ENCODE measurements around the gene RHOF.

The RHOF gene

GRCh38 chr12:121793440-121793837, at the start of gene RHOF:
TSS of gene RHOF (minus strand) at chr12:121793688. CDS start at chr12:121793633, 55 bp downstream.
- DNase-seq, result no peak

DNA sequence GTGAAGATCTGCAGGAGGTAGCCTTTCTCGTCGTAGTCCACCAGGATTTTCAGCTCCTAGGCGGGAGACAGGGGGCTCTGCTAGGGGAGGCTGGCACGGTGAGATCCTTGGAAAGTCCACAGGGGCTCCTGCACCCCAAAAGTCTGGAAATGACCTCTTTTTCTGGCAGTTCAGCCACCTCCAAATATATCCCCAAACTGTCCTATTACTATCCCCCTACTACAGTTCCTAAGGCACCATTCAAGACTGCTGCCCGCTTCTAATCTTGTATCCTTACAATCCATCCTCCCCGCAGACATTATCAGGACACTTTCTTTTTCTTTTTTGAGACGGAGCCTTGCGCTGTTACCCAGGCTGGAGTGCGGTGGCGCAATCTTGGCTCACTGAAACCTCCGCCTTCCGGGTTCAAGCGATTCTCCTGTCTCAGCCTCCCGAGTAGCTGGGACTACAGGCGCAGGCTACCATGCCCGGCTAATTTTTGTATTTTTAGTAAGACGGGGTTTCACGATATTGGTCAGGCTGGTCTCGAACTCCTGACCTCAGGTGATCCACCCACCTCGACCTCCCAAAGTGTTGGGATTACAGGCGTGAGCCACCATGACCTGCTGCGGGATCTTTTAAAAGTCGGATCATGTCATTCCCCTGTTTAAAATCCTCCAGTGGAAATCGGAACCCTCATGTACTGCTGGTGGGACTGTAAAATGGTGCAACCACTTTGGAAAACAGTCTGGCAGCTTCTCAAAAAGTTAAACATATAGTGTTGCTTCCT, 46.7 kb upstream of the RHOF start:
- no peak for DNase-seq

DNA sequence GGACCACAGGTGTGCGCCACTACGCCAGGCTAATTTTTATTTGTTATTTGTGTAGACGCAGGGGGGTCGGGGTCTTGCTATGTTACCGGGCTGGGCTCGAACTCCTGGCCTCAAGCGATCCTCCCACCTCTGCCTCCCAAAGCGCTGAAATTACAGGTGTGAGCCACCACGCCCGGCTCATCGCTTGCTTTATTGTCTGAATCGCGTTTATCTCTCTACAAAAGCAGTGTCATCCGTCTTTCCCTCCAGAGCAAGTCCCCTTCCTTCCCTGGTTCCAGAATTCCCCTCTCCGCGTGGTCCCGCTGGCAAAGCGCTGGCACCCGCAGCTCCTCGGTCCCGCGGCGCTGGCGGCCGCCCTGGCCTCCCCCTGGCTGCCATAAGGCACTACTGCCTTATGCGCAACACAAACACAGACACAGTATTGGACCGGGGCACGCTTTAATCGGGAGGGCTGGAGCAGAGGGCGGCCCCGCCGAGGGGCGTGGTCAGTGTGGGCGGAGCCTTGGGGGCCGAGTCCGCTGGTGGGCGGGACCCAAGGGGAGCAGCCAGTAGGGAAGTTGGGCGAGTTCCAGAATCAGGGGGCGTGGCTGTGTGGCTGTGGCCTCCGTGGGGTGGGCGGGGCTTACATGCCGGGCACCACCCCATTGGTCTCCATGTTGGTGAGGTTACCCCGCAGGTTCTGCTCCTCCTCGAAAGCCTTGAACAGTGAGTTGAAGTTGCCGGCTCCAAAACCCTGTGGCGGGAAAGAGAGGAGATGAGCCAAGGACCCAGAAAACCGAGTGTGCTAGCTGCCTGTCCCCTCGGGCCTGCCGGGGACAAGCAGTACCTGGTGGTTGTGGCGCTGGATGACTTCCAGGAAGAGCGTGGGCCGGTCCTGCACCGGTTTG, 45.9 kb upstream of the RHOF start:
- peak; percentile 89 for DNase-seq

DNA sequence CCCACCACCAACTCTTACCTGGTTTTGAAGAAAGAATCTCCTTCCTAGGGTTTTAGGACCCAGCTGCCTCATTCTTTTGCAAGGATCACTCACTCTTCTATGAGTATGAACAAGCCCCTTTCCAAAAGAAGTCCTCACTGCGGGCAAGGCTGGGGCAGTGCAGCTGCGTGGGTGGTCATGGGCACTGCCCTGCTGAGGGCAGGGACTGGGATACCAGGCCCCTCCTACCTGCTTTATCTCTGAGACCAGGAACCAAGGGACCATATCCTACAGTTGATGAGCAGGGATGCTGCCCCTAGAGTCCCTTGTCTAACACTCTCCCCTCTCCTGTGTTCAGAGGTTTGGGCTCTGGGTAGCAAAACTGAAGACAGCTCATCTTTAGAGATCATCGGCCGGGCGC, 44.6 kb upstream of the RHOF start:
- no peak for DNase-seq

GRCh38 chr12:121837680-121838079, 44.2 kb upstream of the RHOF start:
- DNase-seq, result no peak

DNA sequence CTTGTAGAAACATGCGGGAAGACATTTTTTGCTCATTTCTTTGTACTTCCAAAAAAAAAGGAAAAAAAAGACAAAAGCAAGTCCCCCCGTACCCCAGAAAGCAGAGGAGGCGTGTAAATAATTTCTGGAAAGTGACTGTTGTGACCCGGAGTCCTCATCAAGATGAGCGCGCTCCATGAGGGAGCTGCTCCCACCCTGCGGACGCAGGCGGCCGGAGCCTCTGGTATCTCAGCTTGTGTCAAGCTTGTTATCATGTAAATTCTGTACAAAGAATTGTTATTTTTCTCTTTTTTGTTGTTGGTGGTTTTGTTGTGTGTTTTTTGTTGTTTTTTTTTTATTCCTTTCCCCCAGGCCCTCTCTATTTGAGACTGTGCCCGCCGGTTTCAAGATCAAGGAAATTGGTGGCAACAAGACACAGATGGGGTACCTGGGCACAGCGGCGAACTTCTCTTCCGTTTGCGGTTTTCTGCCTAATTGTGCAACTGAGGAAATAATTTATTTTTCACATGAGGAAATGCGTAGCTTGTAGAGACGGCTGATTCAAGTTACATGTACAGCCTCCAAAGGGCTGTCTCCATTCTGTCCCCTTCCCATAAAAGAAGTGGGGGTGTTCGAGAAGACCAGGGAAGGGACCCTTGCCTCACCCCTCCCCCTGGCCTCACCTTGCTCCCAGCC, 38.2 kb upstream of the RHOF start:
- no peak for DNase-seq

DNA sequence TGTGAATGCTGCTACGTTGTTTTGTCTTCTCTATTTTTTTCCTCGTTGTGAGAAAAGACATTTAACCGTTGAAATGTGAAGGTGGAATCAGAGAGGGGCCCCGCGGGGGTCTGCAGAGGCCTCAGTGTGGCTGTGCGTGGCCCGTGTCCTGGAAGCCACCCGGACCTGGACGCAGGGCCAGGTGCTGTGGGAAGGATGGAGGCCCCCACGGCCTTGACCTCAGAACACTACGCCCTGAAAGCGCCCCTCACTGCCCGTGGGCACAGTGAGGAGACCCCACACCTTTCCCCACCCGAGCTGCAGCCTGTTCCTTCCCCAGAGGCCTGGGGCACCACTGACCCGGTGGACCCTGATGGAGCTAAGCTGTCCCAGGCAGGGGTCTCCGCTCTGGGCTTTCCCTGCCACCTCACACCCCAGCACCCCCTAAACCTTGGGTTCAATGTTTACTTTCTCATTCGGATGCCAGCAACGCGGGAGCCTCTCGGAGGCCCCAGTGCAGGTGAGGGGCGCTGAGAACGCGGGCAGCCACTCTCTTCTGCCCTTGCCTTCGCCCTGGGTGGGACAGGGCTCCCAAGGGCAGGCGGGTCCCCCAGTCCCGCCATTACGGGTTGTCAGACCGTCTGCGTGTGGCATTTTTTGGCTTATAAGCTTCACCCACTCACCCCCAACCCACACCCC, 37.2 kb upstream of the RHOF start:
- DNase-seq, result no peak

- no peak for DNase-seq
Observed at GRCh38 chr12:121830134-121830533, 36.6 kb upstream of the RHOF start.

- no peak for DNase-seq
Observed at GRCh38 chr12:121829250-121829918, 35.9 kb upstream of the RHOF start.

DNA sequence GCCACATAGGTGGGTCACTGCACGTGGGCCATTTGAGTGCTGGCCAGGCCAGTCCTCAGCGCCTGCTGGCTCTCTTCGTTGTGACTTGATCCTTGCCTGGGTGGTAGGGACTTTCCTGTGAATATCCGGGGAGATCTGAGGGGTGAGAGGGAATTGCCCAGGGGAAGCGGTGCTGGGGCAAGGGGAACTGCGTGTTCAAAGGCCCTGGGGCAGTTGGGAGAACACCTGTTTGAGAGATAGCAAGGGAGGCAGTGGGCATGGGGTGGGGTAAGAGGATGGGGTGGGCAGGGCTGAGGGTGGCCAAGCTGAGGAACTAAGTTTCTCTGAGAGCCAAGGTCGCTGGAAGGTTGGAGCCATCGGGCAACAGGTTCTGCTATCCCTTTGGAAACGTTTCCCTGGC, 35.3 kb upstream of the RHOF start:
- DNase-seq, result no peak

DNA sequence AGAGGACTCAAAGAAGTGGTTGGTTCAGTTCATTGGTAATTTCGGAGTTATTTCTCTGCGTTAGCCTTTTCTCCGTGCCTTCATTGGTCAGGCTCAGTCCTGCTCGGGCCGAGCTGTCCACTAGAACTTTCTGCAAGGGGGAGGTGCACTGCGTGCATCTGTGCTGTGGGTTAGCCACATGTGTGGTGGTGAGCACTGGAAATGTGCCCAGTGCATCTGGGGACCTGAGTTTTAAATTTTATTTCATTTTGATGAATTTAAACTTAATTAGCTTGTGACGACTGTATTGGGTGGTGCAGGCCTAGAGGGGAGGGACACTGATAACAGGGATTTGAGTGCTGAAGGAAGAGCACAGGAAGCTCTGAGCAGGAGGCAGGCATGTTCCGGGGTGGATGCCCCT, 34.8 kb upstream of the RHOF start:
- DNase-seq, result no peak

- no peak for DNase-seq
Observed at GRCh38 chr12:121827351-121828099, 34.0 kb upstream of the RHOF start.

DNA sequence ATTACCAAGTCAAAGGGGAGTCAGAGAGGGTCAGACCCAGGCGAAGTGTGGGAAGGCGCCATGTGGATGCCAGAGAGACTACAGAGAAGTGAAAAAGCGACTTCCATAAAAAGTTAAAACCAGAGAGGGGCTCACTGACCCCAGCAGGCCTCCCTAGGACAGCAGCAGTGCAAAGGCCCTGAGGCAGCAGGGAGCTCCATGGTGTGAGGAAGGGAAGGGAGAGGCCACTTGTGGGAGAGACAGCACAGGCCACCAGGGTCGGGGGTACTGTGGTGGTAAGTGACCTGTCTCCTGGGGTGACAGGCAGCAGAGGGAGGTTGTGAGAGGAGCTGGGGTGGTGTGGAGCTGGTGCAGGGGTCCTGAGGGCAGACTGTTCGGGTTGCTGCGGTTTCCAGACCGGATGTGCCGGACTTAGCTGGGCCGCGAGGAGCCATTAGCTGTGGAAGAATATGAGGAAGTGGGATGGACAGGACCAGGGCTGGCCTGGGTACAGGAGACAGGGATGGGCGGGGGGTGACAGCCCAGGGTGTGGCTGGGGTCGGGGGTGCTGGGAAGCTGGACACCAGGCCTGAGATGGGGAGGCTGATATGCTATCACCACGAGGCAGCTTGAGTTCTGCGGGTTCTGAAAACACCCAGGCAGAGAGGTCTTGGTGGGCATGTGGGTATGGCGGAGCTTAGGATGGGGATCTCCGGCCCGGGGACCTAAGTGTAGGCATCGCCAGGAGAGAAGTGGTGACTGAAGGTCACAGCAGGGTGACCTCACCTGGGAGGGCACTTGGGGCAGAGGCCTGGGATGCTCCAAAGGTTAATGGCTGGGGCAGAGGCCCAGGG, 33.0 kb upstream of the RHOF start:
- no peak for DNase-seq

DNA sequence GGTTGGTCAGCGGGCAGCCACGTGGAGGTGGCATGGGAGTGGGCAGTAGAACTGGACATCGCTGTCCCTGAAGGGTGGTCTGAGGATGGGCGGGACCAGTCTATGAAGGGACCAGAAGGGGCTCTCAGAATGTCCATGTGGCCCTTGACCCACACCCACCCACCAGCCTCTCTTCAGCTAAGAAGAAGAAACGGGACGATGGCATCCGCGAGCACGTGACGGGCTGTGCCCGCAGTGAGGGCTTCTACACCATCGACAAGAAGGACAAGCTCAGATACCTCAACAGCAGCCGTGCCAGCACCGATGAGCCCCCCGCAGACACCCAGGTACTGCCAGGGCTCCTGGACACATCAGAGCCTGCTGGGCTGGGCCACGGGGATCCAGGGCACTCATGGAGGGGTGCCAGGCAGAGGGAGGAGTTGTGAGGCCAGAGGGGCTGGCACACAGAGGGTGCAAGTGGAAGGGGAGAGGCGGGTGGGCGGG, 31.6 kb upstream of the RHOF start:
- DNase-seq, result no peak

- DNase-seq, result no peak
Observed at GRCh38 chr12:121823727-121824115, 30.2 kb upstream of the RHOF start.

GRCh38 chr12:121823101-121823726, 29.7 kb upstream of the RHOF start:
- no peak for DNase-seq

GRCh38 chr12:121822393-121823100, 29.1 kb upstream of the RHOF start:
- DNase-seq, result no peak

GRCh38 chr12:121820056-121820455, 26.6 kb upstream of the RHOF start:
- no peak for DNase-seq

DNA sequence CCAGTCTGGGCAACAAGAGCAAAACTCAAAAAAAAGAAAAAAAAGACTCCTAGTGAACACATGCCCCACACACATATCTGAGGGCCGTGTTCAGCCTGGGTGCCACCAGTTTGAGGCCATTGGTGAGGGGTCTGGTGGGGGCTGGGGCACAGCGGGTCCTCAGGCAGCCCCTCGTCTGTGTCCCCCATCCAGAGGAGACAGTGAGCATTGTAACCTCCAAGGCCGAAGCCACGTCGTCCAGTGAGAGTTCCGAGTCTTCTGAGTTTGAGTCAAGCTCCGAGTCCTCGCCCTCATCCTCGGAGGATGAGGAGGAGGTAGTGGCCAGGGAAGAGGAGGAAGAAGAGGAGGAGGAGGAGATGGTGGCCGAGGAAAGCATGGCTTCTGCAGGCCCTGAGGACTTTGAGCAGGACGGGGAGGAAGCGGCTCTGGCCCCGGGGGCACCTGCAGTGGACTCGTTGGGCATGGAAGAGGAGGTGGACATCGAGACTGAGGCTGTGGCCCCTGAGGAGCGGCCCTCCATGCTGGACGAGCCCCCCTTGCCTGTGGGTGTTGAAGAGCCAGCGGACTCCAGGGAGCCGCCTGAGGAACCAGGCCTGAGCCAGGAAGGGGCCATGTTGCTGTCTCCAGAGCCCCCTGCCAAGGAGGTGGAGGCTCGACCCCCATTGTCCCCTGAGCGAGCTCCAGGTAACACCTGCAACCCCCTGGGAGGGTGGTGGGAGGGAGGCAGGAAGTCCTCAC, 25.9 kb upstream of the RHOF start:
- DNase-seq, result no peak
